NCI-H345 treated with DMSO at 0.1 percent for 48 hours (cell line): ENCODE data around the gene PDCD4.
"Not testable (repeated sequence)": the region's sequence is repeated elsewhere in the genome, so short reads cannot be mapped to it uniquely, and the experiment has no call there.

Source experiments
- DNase-seq: peaks from one replicate; lab custom pipeline; 2025; ENCODE audit not compliant: unreplicated experiment; lab: John Stamatoyannopoulos, UW

Gene PDCD4

DNA sequence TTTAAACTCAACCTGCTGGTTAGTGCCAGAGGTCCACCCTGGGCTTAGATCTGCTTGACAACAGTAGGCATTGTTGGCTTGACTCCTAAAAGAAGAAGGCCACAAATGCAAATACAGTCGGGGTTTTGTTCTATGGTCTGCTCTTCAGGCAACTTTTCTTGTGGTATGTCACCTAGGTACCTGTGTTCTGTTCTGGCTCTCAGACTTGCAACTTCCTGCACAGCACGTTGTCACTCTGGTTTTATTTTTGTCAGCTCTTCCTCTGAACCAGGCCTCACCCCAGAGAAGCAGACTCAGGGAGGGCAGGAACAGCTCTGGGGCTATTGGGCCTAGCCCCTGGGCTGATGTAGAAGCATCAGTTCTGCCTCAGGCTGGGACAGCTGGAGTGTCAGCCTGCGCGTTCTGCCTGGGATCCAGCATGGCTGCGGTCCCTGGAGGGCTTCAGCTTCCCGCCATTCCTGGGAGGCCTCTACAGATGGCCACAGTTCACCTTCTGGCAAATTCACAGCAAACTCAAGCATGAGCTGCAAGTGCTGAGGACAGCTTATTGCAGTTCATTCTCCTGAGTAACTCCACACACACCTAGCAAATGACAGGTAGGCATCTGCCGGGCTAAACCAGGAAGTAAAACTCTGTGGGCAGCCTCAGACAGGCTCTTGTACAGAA lies 11.0 kb upstream of the PDCD4 start:
- no peak for DNase-seq

- DNase-seq, result no peak
Observed at GRCh38 chr10:110861476-110861875, 10.3 kb upstream of the PDCD4 start.

GRCh38 chr10:110861930-110862649 lies 9.6 kb upstream of the PDCD4 start:
- no peak for DNase-seq

- no peak for DNase-seq
Observed at GRCh38 chr10:110862961-110863360, 8.8 kb upstream of the PDCD4 start.

- no peak for DNase-seq
Observed at GRCh38 chr10:110863361-110863760, 8.4 kb upstream of the PDCD4 start.

- no peak for DNase-seq
Observed at GRCh38 chr10:110863956-110864355, 7.8 kb upstream of the PDCD4 start.

- no peak for DNase-seq
Observed at GRCh38 chr10:110864662-110865140, 7.0 kb upstream of the PDCD4 start.

GRCh38 chr10:110865186-110865808 lies 6.4 kb upstream of the PDCD4 start:
- no peak for DNase-seq

DNA sequence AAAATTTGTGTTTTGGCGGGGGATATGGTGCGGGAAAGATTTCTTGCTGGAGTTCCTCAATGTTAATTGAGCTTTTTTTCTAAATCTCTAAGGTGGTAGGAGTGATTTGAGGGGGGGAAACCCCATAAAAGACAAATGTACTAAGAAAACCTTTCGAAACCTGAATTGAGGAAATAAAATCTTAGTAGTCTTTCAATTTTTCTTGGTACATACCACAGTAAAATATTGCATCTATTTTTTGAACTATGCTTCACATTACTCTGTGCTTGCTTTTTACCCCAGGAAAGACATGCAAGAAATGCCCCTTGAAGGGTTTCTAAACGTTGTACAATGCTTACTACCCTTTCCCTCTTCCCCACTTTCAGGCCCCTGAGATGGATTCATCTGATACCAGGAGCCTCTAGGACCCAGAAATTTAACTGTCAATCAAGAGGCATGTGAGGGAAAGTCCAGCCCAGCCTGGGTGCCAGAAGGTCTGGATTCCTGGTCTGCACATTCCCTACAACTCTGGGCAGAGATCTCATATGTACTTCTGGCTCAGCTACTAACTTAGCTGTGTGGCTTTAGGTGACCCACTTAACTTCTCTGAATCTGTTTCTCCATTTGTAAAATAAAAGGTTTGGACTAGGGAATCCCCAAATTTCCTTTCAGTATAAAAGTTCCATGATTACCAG lies 5.8 kb upstream of the PDCD4 start:
- no peak for DNase-seq

DNA sequence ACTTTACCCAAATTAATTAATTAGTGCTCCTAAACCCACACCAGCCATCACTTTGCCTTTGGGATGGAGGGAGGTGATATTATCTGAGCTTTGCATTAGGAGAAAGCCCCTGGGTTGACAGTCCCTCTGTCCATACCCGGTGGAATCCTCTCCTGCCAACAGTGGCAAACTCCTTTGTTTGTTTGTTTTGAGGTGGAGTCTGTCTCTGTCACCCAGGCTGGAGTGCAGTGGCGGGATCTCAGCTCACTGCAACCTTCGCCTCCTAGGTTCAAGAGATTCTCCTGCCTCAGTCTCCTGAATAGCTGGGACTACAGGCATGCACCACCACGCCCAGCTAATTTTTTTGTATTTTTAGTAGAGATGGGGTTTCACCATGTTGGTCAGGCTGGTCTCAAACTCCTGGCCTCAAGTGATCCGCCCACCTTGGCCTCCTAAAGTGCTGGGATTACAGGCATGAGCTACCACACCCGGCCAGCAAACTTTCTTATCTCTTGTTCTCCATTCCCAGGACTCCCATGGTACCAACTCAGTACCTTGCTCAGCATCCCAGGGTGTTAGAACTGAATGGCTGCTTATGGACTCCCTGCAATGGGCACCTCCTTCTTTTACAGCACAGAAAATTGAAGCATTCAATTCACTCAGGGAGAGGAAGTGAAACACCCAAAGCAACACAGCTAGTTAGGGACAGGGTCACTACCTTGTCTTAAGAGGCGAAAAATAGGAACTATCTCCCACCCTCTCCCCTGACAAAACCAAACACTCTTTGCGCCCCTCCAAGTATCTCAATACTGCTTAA lies 4.5 kb upstream of the PDCD4 start:
- not testable (repeated sequence) for DNase-seq

GRCh38 chr10:110867807-110868465 lies 3.8 kb upstream of the PDCD4 start:
- DNase-seq, result no peak

GRCh38 chr10:110868981-110869380 lies 2.7 kb upstream of the PDCD4 start:
- DNase-seq, result no peak

DNA sequence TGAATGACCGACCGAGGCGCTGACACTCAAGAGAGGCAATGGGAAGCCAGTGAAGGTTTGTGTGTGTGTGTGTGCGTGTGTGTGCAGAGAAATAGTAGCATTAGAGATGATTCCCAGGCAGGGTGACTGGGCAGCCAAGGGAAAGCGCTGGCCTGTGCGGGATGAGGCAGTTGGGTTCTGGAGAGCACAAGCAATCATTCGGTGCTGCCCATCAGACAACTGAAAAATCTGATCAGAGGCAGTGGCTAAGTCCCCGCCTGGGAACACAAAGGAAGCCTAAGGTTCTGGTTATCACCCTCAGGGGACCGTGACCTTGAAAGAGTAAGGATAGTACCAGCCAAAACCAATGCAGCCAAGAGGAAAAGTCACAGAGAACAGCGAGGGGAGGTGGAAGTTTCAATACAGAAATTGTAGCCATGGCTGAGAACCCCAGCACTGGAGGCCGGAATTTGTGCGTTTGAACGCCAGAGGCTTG lies 868 bp upstream of the PDCD4 start:
- no peak for DNase-seq

DNA sequence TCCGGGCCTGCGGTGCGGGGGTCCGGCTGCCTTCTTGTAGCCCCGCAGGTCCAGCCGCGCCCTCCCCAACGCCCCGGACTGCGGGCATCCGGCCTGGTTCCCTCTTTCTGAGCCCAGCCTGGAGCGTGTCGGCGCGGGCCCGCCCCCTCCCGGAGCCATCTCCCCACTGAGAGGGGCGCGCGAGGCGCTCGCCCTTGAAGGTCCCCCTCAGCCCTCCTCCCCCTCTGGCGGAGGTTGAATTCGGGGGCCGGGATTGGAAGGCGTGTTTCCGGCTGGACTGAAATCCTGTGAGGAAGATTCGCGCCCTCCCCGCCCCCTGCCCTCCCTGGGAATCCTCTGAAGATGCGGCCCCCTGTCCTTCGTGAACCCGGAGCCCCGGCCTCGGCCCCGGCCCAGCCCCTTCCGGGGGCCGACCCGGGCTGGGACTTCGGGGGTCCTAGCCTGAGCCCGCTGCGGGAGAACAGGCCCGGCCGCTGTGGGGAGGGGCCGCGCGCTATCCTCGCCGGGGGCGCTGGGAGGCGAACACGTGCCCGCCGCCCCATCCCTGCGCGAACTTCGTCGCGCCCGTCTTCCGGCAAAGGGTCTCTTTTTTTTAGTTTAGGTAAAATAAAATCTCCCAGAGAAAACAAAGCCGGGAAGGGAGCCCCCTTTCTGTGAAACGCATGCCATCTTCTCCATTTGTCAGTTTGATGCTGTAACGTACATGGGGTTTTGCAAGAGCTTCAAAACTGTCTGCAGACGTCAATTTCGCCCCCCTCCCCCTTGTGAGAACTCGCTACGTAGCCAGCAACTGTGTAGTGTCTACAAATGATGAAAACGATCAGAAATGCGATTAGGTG lies 636 bp downstream of the PDCD4 start:
- peak; percentile 2 for DNase-seq

- DNase-seq, result no peak
Observed at GRCh38 chr10:110872984-110873923, 1.5 kb downstream of the PDCD4 start.

DNA sequence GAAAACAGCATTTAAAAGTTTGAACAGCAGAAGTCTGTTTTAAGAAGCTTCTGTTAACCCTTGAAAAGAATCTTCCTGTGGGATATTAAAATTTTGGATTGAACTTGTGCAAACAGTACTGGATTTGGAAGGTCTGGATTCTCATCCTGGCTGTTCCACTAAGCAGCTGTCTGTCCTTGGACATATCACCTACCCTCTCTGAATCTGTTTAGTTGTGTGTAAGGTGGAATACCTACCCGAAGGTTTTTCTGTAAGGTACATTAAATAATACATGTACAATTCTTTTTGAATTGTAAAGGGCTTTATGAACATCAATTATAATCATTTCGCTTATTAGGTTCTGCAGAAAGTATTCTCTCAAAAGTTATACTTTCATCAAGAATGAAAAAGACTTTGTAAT lies 2.2 kb downstream of the PDCD4 start:
- no peak for DNase-seq

- no peak for DNase-seq
Observed at GRCh38 chr10:110876000-110876399, 4.3 kb downstream of the PDCD4 start.

DNA sequence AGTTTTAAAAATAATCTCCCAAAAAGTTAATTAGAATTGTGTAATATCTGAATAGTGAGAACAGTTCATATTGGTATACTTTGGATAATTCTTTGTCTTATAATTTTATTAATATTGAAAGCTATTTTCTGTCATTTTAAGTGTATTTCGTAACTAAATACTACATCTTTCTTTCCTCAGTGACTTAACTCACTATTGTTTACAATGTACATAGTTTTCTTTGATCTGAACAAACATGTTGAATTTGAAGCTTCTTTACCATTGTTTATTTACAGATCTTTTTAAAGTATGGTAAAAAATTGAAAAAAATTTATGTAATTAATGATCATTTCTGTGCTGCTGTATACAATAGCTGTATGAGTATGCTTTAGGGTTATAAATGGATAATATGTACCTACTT lies 5.1 kb downstream of the PDCD4 start:
- DNase-seq, result no peak
